Activated naive CD4-positive, alpha-beta T cell treated with anti-CD3 and anti-CD28 coated beads for 36 hours (primary cell): ENCODE data around the gene HTD2. TPM values are rescaled to one million over a fixed set of nuclear protein-coding genes. Genes with fewer than 3 reads are reported as not detected.

Experiments
- CTCF ChIA-PET: fragments of 350-600 bp; sonication (Branson Sonifier 250); formaldehyde crosslinking; loops from one replicate; lab custom pipeline; 2021; ENCODE audit warnings: antibody characterized with exemption; lab: Charles Lee
- DNase-seq: peaks from one replicate; pipeline ENCODE4 v3.0.0-alpha.2; 2020
- H3K27ac Mint-ChIP-seq: one replicate; pipeline ENCODE4 v1.8.0; 2021; ENCODE audit warnings: mild to moderate bottlenecking, mixed read lengths
- H3K27me3 Mint-ChIP-seq: one replicate; pipeline ENCODE4 v1.8.0; 2021; ENCODE audit warnings: low read depth, mixed read lengths
- H3K36me3 Mint-ChIP-seq: one replicate; pipeline ENCODE4 v1.8.0; 2021; ENCODE audit warnings: low read depth, mixed read lengths
- H3K4me1 Mint-ChIP-seq: one replicate; pipeline ENCODE4 v1.8.0; 2021; ENCODE audit warnings: low read depth, mixed read lengths
- H3K4me3 Mint-ChIP-seq: one replicate; pipeline ENCODE4 v1.8.0; 2021; ENCODE audit warnings: mild to moderate bottlenecking, moderate library complexity, mixed read lengths
- H3K9me3 Mint-ChIP-seq: one replicate; pipeline ENCODE4 v1.8.0; 2021; ENCODE audit warnings: mixed read lengths
- intact Hi-C: fragments of 100-400 bp; cut with micrococcal nuclease; formaldehyde crosslinking; loops from one replicate; pipeline ENCODE4 v1.15.1; 2023
- total RNA-seq, 2 experiments: library from RNA; stranded (reverse); gene quantifications; one replicate each; pipeline ENCODE4 v1.2.3, GENCODE V29; 2021

The HTD2 gene
- total RNA-seq, 2 experiments from 2014 or later, result 6.9 to 8.1 TPM

DNA sequence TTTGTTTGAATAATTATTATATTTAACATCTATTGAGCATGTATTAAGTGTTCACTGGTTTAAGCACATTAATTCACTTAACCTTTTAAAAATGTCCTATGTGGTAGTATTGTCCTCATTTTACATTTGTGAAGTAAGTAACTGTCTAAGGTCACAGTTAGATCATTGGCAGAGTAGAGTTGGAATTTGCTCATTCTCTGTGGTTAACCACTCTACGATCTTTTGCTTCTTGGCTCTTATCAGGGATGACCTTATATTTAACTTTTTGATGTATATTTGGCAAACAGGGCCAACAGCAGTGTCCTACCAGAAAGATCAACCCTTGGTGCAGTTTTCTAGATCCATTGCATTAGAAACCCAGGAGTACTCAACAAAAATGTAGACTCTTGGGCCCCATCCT is 60.4 kb downstream of the HTD2 start:
- CTCF ChIA-PET, result interaction anchor here (0.7 kb wide), 1 partner anchor 61 kb away, joined by 3 read pairs; the partner anchor contains the start of genes HTD2 and RPP14
- Mint-ChIP-seq H3K9me3 (no peaks in the 10 kb centered on the region), H3K4me1 (peaks cover 17% of the 10 kb centered on the region), H3K27ac (no peak overlapping the region), H3K36me3 (peaks cover 21% of the 10 kb centered on the region), H3K27me3 (no peaks in the 10 kb centered on the region), H3K4me3 (no peak overlapping the region)
- intact Hi-C loops, result no loop called here
- no peak for DNase-seq

DNA sequence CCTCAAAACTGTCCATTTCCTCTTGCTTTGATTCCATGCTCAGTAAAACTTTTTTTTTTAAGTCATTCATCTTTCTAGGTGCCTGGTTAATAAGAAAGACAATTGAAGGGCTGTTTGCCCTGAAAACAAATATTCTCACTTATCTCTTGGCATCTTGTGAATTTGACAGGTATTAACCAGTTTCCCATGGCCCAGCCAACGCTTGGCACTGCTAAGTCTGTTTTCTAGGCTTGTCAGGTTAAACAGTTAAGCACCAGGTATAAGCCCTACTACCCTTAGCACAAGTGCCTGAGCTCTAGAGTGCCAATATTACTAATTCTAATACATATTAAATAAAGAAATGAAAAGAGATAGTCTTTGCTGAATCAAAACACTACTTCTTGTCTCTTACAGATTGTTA is 62.7 kb downstream of the HTD2 start:
- H3K27ac Mint-ChIP-seq, result no peak overlapping the region
- DNase-seq, result no peak

More for the DNA sequence above, 62.7 kb downstream of the HTD2 start:
- H3K4me1 Mint-ChIP-seq, result peaks cover 15% of the 10 kb centered on the region
- H3K36me3 Mint-ChIP-seq, result peaks cover 19% of the 10 kb centered on the region
- H3K9me3 Mint-ChIP-seq, result no peaks in the 10 kb centered on the region
- intact Hi-C loops, result no loop called here
- H3K4me3 Mint-ChIP-seq, result no peak overlapping the region
- CTCF ChIA-PET, result no interaction called here
- H3K27me3 Mint-ChIP-seq, result no peaks in the 10 kb centered on the region

Other genes starting within 250 kb of the HTD2 start
- not detected for gene DNASE1L3, start 95.5 kb upstream of the HTD2 start, total RNA-seq
- gene ABHD6, start 68.7 kb upstream of the HTD2 start, total RNA-seq, result 1 to 10 TPM; 1.1 to 1.6 TPM
- 10 to 100 TPM; 12.1 to 14.4 TPM for gene RPP14, start 275 bp upstream of the HTD2 start, total RNA-seq
- 10 to 100 TPM; 44.7 to 46.1 TPM for gene PXK, start 26.4 kb downstream of the HTD2 start, total RNA-seq
- gene PDHB, start 127.3 kb downstream of the HTD2 start, total RNA-seq, result 10 to 100 TPM; 51.6 to 53.7 TPM
- gene KCTD6, start 185.6 kb downstream of the HTD2 start, total RNA-seq, result 1 to 10 TPM; 8.4 to 9.9 TPM
- gene ACOX2, start 230.7 kb downstream of the HTD2 start, total RNA-seq, result not detected